RWPE1 (cell line): Measurements from ENCODE around the gene COL8A1.

ENCODE experiments used
- CTCF ChIA-PET: fragments of 350-600 bp; sonication (Branson Sonifier 250); formaldehyde crosslinking; extraction: SDS; loops from one replicate; lab custom pipeline; 2021; lab: Yijun Ruan, JAX
- POLR2A ChIA-PET: fragments of 400-600 bp; formaldehyde crosslinking; extraction: SDS; loops from one replicate; lab custom pipeline; 2020; ENCODE audit warnings: antibody characterized with exemption; ENCODE audit not compliant: low non-redundant PET; lab: Yijun Ruan, JAX
- DNase-seq: peaks from one replicate; pipeline ENCODE4 v3.0.0; 2012; ENCODE audit warnings: low spot score
- H3K27ac ChIP-seq: fragments of 450-650 bp; 2 replicates; pipeline ENCODE4 v1.5.1; 2017
- CTCF ChIP-seq: fragments of 450-650 bp; conservative IDR thresholded peaks from 2 replicates; pipeline ENCODE4 v1.5.1; 2017; ENCODE audit warnings: low read depth, mild to moderate bottlenecking

COL8A1 gene

GRCh38 chr3:99846477-99847160, 208.2 kb downstream of the COL8A1 start:
- POLR2A ChIA-PET = no interaction called here
- CTCF ChIA-PET = interaction anchor here (0.5 to 0.6 kb wide), 5 partner anchors 38 to 968 kb away, joined by 3 to 6 read pairs (median 3); no protein-coding TSS in a partner anchor
- no peak overlapping the region for H3K27ac ChIP-seq
- TF ChIP-seq CTCF = no peak
- no peak for DNase-seq

- no peak for TF ChIP-seq CTCF
These were observed 210.0 kb downstream of the COL8A1 start for GRCh38 chr3:99848433-99848832.

More at GRCh38 chr3:99848433-99848832, 210.0 kb downstream of the COL8A1 start:
- DNase-seq = no peak
- no peak overlapping the region for H3K27ac ChIP-seq
- ChIA-PET POLR2A (interaction anchor here (0.6 kb wide), 1 partner anchor 191 kb away, joined by 9 read pairs; no protein-coding TSS in a partner anchor), CTCF (interaction anchor here (0.5 kb wide), 1 partner anchor 502 kb away, joined by 5 read pairs; no protein-coding TSS in a partner anchor)
